Fibroblast of villous mesenchyme (primary cell): ENCODE data around the gene DYRK3. TPM values are rescaled to one million over a fixed set of nuclear protein-coding genes. Genes with fewer than 3 reads are reported as not detected.
A peak's percentile ranks its signal among the peaks of the same experiment; 100 is the strongest.

Source experiments
- DNase-seq: peaks from one replicate; pipeline ENCODE4 v3.0.0-alpha.2; 2010; ENCODE audit warnings: low read depth
- H3K4me3 ChIP-seq: 2 replicates; pipeline ENCODE4 v1.5.1; 2011; ENCODE audit warnings: low read depth, mild to moderate bottlenecking, low read length
- total RNA-seq: library from RNA; depleted of rRNA; stranded (reverse); fragments of >200 nt; gene quantifications from 2 replicates; pipeline ENCODE4 v1.2.3, GENCODE V29; 2012
- TF ChIP-seq, protein P1 (sequence below): IDR thresholded peaks from 2 replicates; pipeline ENCODE4 v1.5.1; 2012; ENCODE audit warnings: low read depth, mild to moderate bottlenecking, low read length; ENCODE audit not compliant: insufficient read depth

DYRK3 gene
- 37.4 and 46.2 TPM in 2 replicates for total RNA-seq

DNA sequence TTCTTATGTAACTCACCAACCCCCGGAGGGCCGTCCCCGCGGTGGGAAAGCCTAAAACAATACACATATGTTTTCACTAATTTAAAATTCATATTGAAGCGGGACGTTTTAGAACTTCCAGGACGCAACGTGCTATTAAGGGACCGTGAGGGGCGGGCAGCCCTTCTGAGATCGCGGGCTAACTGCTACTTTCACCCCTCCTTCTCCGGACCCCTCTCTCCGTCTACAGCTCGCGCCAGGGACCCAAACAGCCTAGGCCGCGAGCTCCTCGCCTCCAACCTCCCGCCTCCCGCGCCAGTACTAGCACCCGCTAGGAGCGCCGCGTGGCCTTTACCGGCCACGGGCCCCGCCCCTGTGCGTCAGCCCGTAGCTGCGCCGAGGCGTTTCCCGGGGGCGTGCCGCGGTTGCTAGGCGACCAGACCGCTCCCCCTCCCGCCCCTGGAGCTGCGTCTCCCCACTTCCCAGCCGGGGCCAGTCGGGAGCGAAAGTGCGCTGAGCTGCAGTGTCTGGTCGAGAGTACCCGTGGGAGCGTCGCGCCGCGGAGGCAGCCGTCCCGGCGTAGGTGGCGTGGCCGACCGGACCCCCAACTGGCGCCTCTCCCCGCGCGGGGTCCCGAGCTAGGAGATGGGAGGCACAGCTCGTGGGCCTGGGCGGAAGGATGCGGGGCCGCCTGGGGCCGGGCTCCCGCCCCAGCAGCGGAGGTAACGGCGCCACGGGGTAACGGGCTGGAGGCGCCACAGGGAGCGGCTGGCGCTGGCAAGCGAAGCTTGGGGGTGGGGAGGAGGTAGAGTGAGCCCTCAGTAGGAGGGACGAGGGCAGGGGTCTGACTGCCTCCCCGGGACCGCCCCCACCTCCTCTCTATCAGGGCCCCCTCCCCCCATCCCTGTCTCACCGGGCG, at the start of gene DYRK3:
TSS of gene DYRK3 (plus strand) at position 457 of the 898 bp plus-strand sequence. CDS start at position 625, 168 bp downstream.
- DNase-seq = peak; percentile 94
- TF ChIP-seq, protein P1, sequence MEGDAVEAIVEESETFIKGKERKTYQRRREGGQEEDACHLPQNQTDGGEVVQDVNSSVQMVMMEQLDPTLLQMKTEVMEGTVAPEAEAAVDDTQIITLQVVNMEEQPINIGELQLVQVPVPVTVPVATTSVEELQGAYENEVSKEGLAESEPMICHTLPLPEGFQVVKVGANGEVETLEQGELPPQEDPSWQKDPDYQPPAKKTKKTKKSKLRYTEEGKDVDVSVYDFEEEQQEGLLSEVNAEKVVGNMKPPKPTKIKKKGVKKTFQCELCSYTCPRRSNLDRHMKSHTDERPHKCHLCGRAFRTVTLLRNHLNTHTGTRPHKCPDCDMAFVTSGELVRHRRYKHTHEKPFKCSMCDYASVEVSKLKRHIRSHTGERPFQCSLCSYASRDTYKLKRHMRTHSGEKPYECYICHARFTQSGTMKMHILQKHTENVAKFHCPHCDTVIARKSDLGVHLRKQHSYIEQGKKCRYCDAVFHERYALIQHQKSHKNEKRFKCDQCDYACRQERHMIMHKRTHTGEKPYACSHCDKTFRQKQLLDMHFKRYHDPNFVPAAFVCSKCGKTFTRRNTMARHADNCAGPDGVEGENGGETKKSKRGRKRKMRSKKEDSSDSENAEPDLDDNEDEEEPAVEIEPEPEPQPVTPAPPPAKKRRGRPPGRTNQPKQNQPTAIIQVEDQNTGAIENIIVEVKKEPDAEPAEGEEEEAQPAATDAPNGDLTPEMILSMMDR = no peak
- peak within 1 kb of the TSS; percentile 84 for H3K4me3 ChIP-seq

DNA sequence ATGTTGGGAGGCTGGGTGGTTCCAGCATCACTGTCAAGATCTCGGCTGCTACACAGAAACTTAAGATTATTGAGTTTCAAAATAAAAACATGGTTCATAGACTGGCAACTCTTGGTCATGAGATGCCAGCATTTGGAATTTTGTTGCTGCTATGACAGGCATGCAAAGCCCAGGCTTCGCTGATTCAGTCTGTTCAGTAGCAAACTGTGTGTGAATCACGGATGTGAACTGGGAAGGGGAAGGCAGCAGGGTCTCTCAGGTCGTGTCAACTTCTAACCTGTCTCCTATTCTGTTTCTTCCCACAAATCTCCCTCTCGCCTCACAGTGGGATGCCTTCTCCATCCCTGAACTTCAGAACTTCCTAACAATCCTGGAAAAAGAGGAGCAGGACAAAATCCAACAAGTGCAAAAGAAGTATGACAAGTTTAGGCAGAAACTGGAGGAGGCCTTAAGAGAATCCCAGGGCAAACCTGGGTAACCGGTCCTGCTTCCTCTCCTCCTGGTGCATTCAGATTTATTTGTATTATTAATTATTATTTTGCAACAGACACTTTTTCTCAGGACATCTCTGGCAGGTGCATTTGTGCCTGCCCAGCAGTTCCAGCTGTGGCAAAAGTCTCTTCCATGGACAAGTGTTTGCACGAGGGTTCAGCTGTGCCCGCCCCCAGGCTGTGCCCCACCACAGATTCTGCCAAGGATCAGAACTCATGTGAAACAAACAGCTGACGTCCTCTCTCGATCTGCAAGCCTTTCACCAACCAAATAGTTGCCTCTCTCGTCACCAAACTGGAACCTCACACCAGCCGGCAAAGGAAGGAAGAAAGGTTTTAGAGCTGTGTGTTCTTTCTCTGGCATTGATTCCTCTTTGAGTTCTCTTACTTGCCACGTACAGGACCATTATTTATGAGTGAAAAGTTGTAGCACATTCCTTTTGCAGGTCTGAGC, 48.6 kb upstream of the DYRK3 start:
- no peak overlapping the region for H3K4me3 ChIP-seq
- TF ChIP-seq, protein P1 = no peak
- no peak for DNase-seq

DNA sequence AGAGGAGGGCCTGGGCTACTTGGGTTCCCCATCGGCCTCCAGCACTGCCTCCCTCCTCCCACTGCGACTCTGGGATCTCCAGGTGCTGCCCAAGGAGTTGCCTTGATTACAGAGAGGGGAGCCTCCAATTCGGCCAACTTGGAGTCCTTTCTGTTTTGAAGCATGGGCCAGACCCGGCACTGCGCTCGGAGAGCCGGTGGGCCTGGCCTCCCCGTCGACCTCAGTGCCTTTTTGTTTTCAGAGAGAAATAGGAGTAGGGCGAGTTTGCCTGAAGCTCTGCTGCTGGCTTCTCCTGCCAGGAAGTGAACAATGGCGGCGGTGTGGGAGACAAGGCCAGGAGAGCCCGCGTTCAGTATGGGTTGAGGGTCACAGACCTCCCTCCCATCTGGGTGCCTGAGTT, 47.4 kb upstream of the DYRK3 start:
- DNase-seq = no peak
- no peak overlapping the region for H3K4me3 ChIP-seq

DNA sequence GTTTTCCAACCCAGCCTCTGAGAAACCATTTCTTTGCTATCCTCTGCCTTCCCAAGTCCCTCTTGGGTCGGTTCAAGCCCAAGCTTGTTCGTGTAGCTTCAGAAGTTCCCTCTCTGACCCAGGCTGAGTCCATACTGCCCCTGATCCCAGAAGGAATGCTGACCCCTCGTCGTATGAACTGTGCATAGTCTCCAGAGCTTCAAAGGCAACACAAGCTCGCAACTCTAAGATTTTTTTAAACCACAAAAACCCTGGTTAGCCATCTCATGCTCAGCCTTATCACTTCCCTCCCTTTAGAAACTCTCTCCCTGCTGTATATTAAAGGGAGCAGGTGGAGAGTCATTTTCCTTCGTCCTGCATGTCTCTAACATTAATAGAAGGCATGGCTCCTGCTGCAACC, 46.8 kb upstream of the DYRK3 start:
- DNase-seq = peak; percentile 68
- H3K4me3 ChIP-seq = no peak overlapping the region
- TF ChIP-seq, protein P1 = no peak

More for the DNA sequence above, 47.4 kb upstream of the DYRK3 start:
- TF ChIP-seq, protein P1 = no peak

DNA sequence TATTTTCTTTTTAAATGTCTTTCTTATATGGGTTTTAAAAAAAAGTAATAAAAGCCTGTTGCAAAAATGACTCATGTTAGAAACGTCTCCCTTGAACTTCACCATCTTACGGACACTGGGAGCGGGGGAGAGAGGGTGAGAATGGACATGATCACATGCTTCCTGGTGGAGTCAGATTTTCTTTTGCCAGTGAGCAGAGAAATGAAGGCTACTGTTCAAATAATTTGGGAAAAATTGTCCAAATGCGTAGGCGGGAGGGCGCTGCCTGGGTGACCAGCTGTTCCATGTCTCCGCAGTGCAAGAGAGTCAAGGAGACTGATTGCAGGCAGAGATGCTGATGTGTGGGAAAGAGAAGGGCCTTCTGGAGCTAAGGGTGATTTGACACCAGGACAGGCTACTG, 46.1 kb upstream of the DYRK3 start:
- no peak overlapping the region for H3K4me3 ChIP-seq
- peak; percentile 96 for DNase-seq
- TF ChIP-seq, protein P1 = no peak

DNA sequence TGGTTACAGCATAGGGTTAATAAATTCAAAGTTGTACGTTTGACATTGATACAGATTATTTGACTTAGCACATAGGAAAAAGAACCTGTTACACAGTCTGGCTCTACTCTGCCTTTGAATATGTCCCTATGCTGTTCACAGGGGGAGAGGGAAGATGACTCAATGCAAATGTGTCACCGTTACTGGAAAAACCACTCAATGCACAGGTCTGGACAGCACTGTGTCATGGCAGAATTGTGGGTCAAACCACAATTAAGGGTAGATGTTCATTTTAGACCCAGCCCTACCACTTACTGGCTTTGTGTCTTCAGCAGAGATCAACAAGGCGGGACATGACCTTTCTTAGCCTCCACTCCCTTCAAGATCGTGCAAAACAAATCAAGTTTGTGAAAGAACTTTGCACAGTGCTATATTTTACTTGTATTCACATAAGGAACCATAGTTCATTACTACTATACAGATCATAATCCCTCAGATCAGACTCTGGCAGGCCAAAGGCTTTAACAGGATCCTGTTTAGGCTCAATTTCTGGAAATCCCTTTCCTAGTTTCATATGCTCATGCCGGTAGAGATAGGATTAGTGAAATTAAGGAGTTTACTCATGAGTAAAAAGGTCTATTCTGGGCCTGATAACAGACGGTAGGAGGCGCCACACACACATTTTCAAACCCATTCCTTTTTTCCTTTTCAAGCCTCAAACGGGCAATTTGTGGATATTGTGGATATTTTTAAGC, 45.1 kb upstream of the DYRK3 start:
- peak; percentile 66 for DNase-seq
- TF ChIP-seq, protein P1 = peak; percentile 38
- H3K4me3 ChIP-seq = no peak overlapping the region
